ENCODE data around the gene ATP8B3. TPM values are rescaled to one million over a fixed set of nuclear protein-coding genes. Genes with fewer than 3 reads are reported as not detected.
A peak's percentile ranks its signal among the peaks of the same experiment; 100 is the strongest.

The ATP8B3 gene
- total and polyA plus RNA-seq, 9 of the 15 experiments (the other 6 are each of a cell fraction or from before 2014, with no cell fraction given), result 1.2 to 12.3 (median 3.8) TPM

GRCh38 chr19:1811942-1812425 lies at the start of gene ATP8B3 (continued):
- no peak for TF ChIP-seq GATAD2A (IDR thresholded peaks at IDR 0.05)
- no peak for TF ChIP-seq ZNF655 (CRISPR knock-in tag; IDR thresholded peaks at IDR 0.05)
- TF ChIP-seq ZNF212 (CRISPR knock-in tag; IDR thresholded peaks at IDR 0.05), result no peak
- no peak for TF ChIP-seq CAMTA2 (CRISPR knock-in tag; conservative IDR thresholded peaks at IDR 0.05)
- TF ChIP-seq RBM17 (IDR thresholded peaks at IDR 0.05; ENCODE audit: borderline replicate concordance, low read depth, low read length), result no peak
- TF ChIP-seq NR1H2 (CRISPR knock-in tag; IDR thresholded peaks at IDR 0.05), result no peak
- peak; percentile 59 for TF ChIP-seq RBFOX2 (IDR thresholded peaks at IDR 0.05; ENCODE audit: low read depth, low read length)
- peak; percentile 48; the same call in 1 of the 2 replicates for TF ChIP-seq PHF8 (IDR thresholded peaks at IDR 0.05; ENCODE audit: borderline replicate concordance, low read length)
- TF ChIP-seq CEBPZ (IDR thresholded peaks at IDR 0.05; ENCODE audit: borderline replicate concordance, low read depth, low read length), result no peak
- TF ChIP-seq EGR1 (conservative IDR thresholded peaks at IDR 0.05), result peak; percentile 54
- TF ChIP-seq KDM1A (IDR thresholded peaks at IDR 0.05), result peak; percentile 82 to 87
- no peak for TF ChIP-seq ZKSCAN8 (CRISPR knock-in tag; IDR thresholded peaks at IDR 0.05)
- TF ChIP-seq ZZZ3 (IDR thresholded peaks at IDR 0.05), result no peak
- TF ChIP-seq KAT7 (CRISPR knock-in tag; IDR thresholded peaks at IDR 0.05; ENCODE audit: borderline replicate concordance), result 0 out of 2 replicates have a peak, but pooled peaks have one; percentile 49
- TF ChIP-seq ZBTB43 (CRISPR knock-in tag; IDR thresholded peaks at IDR 0.05), result no peak
- no peak for TF ChIP-seq MAX (CRISPR knock-in tag; IDR thresholded peaks at IDR 0.05)
- no peak for TF ChIP-seq ZNF444 (CRISPR knock-in tag; IDR thresholded peaks at IDR 0.05)
- TF ChIP-seq HIVEP1 (CRISPR knock-in tag; IDR thresholded peaks at IDR 0.05), result no peak
- TF ChIP-seq HNRNPL (IDR thresholded peaks at IDR 0.05; ENCODE audit: low read depth, low read length), result 0 out of 2 replicates have a peak, but pooled peaks have one; percentile 20
- TF ChIP-seq ZFP36 (IDR thresholded peaks at IDR 0.05; ENCODE audit: low read depth, low read length, partially characterized antibody), result peak; percentile 96
- TF ChIP-seq ZNF133 (CRISPR knock-in tag; IDR thresholded peaks at IDR 0.05), result no peak
- TF ChIP-seq, protein P1, sequence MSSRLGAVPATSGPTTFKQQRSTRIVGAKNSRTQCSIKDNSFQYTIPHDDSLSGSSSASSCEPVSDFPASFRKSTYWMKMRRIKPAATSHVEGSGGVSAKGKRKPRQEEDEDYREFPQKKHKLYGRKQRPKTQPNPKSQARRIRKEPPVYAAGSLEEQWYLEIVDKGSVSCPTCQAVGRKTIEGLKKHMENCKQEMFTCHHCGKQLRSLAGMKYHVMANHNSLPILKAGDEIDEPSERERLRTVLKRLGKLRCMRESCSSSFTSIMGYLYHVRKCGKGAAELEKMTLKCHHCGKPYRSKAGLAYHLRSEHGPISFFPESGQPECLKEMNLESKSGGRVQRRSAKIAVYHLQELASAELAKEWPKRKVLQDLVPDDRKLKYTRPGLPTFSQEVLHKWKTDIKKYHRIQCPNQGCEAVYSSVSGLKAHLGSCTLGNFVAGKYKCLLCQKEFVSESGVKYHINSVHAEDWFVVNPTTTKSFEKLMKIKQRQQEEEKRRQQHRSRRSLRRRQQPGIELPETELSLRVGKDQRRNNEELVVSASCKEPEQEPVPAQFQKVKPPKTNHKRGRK (tag; IDR thresholded peaks at IDR 0.05), result no peak
- TF ChIP-seq RB1 (IDR thresholded peaks at IDR 0.05; ENCODE audit: low read depth), result peak; percentile 77; the same call in 1 of the 2 replicates
